ENCODE results near the gene IFNA8.

IFNA8 gene

DNA sequence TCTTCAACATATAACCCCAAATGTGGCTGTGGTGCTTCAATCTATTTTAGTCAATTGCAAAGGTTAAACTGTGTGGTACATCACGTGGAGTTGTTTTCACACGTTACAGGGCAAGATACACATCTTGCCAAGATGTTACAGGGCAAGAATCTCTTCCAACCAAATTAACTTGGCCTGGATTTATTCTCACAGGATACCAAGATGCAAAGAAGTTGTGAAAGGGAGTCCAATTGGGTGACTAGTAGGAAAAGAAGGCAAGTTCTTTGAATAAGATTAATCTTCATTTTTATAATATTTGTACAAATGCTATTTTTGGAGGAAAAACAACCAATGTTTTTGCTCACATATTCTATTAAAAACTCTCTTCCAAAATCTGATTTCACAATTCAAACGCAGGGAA lies 4.8 kb upstream of the IFNA8 start:
- ChIA-PET POLR2A (no interaction called here), CTCF (interaction anchor here (1.2 to 1.6 kb wide), 2 partner anchors 30 to 114 kb away, joined by 3 to 4 read pairs; no protein-coding TSS in a partner anchor)
- peaks cover 4 to 40% (median 17%) of the 10 kb centered on the region in 5 experiments for H3K27me3 ChIP-seq (replicated peaks in 2 of 5; ENCODE audit: control insufficient read depth in 4 of 5, insufficient read depth in 5 of 5, low read length in 4 of 5)
- no peaks in the 10 kb centered on the region for H3K9me3 ChIP-seq (ENCODE audit: control extremely low read depth in 1 of 5, control insufficient read depth in 4 of 5, insufficient read depth in 2 of 5, low read depth in 1 of 5, low read length in 4 of 5)
- no peaks in the 10 kb centered on the region for H3K36me3 ChIP-seq (ENCODE audit: control insufficient read depth in 4 of 4, insufficient read depth in 4 of 4, low read length in 3 of 4)
- DNase-seq = no peak
- no peak overlapping the region for H3K27ac ChIP-seq (ENCODE audit: insufficient read depth in 1 of 2, low read depth in 1 of 2, low read length in 2 of 2, poor library complexity in 1 of 2, severe bottlenecking in 2 of 2)
- H3K4me1 ChIP-seq (ENCODE audit: control extremely low read depth in 1 of 4, control insufficient read depth in 4 of 4, insufficient read depth in 4 of 4, low read length in 3 of 4) = peaks cover 0 to 13% (median 11%) of the 10 kb centered on the region in 4 experiments
- H3K4me3 ChIP-seq (ENCODE audit: control insufficient read depth in 1 of 7, extremely low read depth in 1 of 7, insufficient read depth in 4 of 7, low read depth in 2 of 7, low read length in 6 of 7) = no peak overlapping the region
- WGBS (ENCODE audit: insufficient coverage) = 83% methylated on average over 2 of the region's 3 CpGs

DNA sequence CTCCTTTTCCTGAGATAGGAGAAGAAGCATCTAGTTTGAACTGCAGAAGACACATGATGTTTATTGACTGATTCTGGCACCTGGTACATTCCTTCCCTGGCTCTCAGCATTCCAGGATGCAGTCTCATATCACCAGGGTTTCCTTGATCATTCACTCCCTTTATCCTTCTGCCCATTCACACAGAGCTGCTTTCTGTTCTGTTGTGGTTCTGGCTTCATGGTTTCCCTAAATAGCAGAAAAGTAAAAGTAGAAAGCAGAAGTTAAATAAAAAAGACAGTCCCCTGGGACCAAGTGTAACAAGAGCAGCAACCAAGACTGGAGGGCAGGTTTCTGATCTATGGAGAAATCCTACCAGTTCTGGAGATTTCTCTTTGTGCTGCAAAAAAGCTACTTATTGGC lies 3.2 kb downstream of the IFNA8 start:
- H3K36me3 ChIP-seq (ENCODE audit: control insufficient read depth in 4 of 4, insufficient read depth in 4 of 4, low read length in 3 of 4) = no peaks in the 10 kb centered on the region
- POLR2A ChIA-PET = no interaction called here
- H3K4me3 ChIP-seq (ENCODE audit: control insufficient read depth in 1 of 7, extremely low read depth in 1 of 7, insufficient read depth in 4 of 7, low read depth in 2 of 7, low read length in 6 of 7) = no peak overlapping the region

DNA sequence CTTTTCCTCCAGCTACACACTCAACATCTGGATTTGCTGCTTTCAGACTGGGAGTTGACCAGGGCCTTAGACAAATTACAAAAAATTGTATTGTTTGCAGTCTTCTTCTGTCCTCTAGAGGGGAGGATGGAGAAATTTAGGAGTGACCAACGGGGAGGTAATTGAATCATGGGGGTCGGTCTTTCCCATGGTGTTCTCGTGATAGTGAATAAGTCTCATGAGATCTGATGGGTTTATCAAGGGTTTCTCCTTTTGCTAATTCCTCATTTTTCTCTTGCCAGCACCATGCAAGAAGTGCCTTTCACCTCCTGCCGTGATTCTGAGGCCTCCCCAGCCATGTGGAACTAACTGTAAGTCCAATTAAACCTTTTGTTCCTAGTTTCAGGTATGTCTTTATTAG lies 4.2 kb downstream of the IFNA8 start:
- no peak for DNase-seq
- Histone ChIP-seq H3K4me3 (ENCODE audit: control insufficient read depth in 1 of 7, extremely low read depth in 1 of 7, insufficient read depth in 4 of 7, low read depth in 2 of 7, low read length in 6 of 7) (no peak overlapping the region), H3K27me3 (replicated peaks in 2 of 5; ENCODE audit: control insufficient read depth in 4 of 5, insufficient read depth in 5 of 5, low read length in 4 of 5) (no peaks in the 10 kb centered on the region), H3K9me3 (ENCODE audit: control extremely low read depth in 1 of 5, control insufficient read depth in 4 of 5, insufficient read depth in 2 of 5, low read depth in 1 of 5, low read length in 4 of 5) (no peaks in the 10 kb centered on the region), H3K4me1 (ENCODE audit: control extremely low read depth in 1 of 4, control insufficient read depth in 4 of 4, insufficient read depth in 4 of 4, low read length in 3 of 4) (peaks cover 0 to 21% (median 0%) of the 10 kb centered on the region in 4 experiments), H3K27ac (ENCODE audit: insufficient read depth in 1 of 2, low read depth in 1 of 2, low read length in 2 of 2, poor library complexity in 1 of 2, severe bottlenecking in 2 of 2) (no peak overlapping the region), H3K36me3 (ENCODE audit: control insufficient read depth in 4 of 4, insufficient read depth in 4 of 4, low read length in 3 of 4) (no peaks in the 10 kb centered on the region)
- CTCF ChIA-PET = interaction anchor here (1.1 to 2.3 kb wide), 2 partner anchors 20 to 86 kb away, joined by 3 to 7 read pairs; no protein-coding TSS in a partner anchor
- WGBS (ENCODE audit: insufficient coverage) = no CpG with 5 or more reads among the region's 4 CpGs
- POLR2A ChIA-PET = no interaction called here

More for the DNA sequence above, 3.2 kb downstream of the IFNA8 start:
- Histone ChIP-seq H3K27ac (ENCODE audit: insufficient read depth in 1 of 2, low read depth in 1 of 2, low read length in 2 of 2, poor library complexity in 1 of 2, severe bottlenecking in 2 of 2) (no peak overlapping the region), H3K4me1 (ENCODE audit: control extremely low read depth in 1 of 4, control insufficient read depth in 4 of 4, insufficient read depth in 4 of 4, low read length in 3 of 4) (peaks cover 0 to 21% (median 0%) of the 10 kb centered on the region in 4 experiments), H3K9me3 (ENCODE audit: control extremely low read depth in 1 of 5, control insufficient read depth in 4 of 5, insufficient read depth in 2 of 5, low read depth in 1 of 5, low read length in 4 of 5) (no peaks in the 10 kb centered on the region), H3K27me3 (replicated peaks in 2 of 5; ENCODE audit: control insufficient read depth in 4 of 5, insufficient read depth in 5 of 5, low read length in 4 of 5) (peaks cover 0 to under 1% (median 0%) of the 10 kb centered on the region in 5 experiments)
- DNase-seq = peak in 2 of 3 donors; percentile 26 to 47
- CTCF ChIA-PET = interaction anchor here (0.8 kb wide), 1 partner anchor 22 kb away, joined by 3 read pairs; no protein-coding TSS in a partner anchor

DNA sequence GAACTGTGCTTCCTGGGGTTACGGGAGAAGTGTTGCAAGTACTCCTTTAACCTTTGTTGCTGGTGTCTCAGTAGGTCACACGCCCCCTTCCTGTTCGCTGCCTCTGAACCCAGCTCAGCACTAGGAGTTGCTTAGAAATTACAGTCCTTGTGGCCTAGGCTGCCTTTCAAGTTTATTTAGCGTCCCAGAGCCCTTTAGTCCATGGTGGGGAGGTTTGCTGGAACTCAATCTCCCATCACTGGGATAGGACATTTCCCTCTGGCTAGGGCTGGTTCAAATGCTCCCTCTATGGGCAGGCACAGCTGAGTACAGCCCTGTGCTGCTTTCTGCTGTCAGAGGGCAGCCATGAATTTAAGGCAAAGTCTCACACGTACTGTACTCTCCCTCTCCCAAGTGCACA lies 4.7 kb downstream of the IFNA8 start:
- no peak overlapping the region for H3K4me3 ChIP-seq (ENCODE audit: control insufficient read depth in 1 of 7, extremely low read depth in 1 of 7, insufficient read depth in 4 of 7, low read depth in 2 of 7, low read length in 6 of 7)
- no peaks in the 10 kb centered on the region for H3K36me3 ChIP-seq (ENCODE audit: control insufficient read depth in 4 of 4, insufficient read depth in 4 of 4, low read length in 3 of 4)
- ChIA-PET POLR2A (no interaction called here), CTCF (interaction anchor here (1.1 to 2.3 kb wide), 2 partner anchors 20 to 87 kb away, joined by 3 to 7 read pairs; no protein-coding TSS in a partner anchor)
- H3K4me1 ChIP-seq (ENCODE audit: control extremely low read depth in 1 of 4, control insufficient read depth in 4 of 4, insufficient read depth in 4 of 4, low read length in 3 of 4) = peaks cover 0 to 21% (median 0%) of the 10 kb centered on the region in 4 experiments
- 78% methylated on average over 5 of the region's 5 CpGs for WGBS (ENCODE audit: insufficient coverage)
- no peaks in the 10 kb centered on the region for H3K9me3 ChIP-seq (ENCODE audit: control extremely low read depth in 1 of 5, control insufficient read depth in 4 of 5, insufficient read depth in 2 of 5, low read depth in 1 of 5, low read length in 4 of 5)
- no peak overlapping the region for H3K27ac ChIP-seq (ENCODE audit: insufficient read depth in 1 of 2, low read depth in 1 of 2, low read length in 2 of 2, poor library complexity in 1 of 2, severe bottlenecking in 2 of 2)
- no peak for DNase-seq
- no peaks in the 10 kb centered on the region for H3K27me3 ChIP-seq (replicated peaks in 2 of 5; ENCODE audit: control insufficient read depth in 4 of 5, insufficient read depth in 5 of 5, low read length in 4 of 5)

DNA sequence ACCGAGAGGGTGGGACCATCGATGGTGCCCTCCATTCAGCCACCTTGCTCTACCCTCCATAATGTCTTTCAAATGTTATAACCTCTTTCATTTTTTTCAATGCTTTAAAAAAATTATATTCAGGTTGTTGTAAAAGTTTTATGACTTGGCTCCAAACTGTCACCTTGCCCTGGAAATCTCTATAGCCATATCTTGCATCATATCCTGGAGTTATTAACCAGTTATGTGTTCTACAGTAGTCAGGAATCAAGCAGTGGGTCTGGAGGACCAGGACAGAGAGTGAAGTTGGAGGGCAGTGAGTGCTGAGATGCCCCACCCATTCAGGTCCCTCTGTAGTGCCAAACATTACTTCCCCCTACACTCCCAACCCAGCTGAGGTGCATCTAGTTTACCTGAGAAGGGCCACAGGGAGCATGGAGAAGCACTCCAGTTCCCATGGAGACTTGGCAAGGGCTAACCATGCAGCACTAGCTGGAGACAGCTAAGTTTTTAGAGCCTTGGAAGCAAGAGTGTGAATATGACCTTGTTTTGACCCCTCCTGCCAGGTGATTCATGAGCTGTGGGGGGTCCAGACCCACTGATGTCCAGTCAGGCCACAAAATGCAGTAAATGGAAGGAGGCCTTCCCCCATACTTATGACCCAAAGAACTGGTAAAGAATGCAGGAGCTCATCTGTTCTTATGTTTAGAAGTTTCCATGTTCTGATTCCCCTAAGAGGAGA lies 5.5 kb downstream of the IFNA8 start:
- no peaks in the 10 kb centered on the region for H3K27me3 ChIP-seq (replicated peaks in 2 of 5; ENCODE audit: control insufficient read depth in 4 of 5, insufficient read depth in 5 of 5, low read length in 4 of 5)
- no CpG with 5 or more reads among the region's 2 CpGs for WGBS (ENCODE audit: insufficient coverage)
- POLR2A ChIA-PET = no interaction called here
- CTCF ChIA-PET = interaction anchor here (0.9 to 2.3 kb wide), 4 partner anchors 9 to 179 kb away, joined by 3 to 7 read pairs (median 4); no protein-coding TSS in a partner anchor
- DNase-seq = no peak
- no peak overlapping the region for H3K4me3 ChIP-seq (ENCODE audit: control insufficient read depth in 1 of 7, extremely low read depth in 1 of 7, insufficient read depth in 4 of 7, low read depth in 2 of 7, low read length in 6 of 7)
- no peak overlapping the region for H3K27ac ChIP-seq (ENCODE audit: insufficient read depth in 1 of 2, low read depth in 1 of 2, low read length in 2 of 2, poor library complexity in 1 of 2, severe bottlenecking in 2 of 2)
- H3K9me3 ChIP-seq (ENCODE audit: control extremely low read depth in 1 of 5, control insufficient read depth in 4 of 5, insufficient read depth in 2 of 5, low read depth in 1 of 5, low read length in 4 of 5) = no peaks in the 10 kb centered on the region
- H3K4me1 ChIP-seq (ENCODE audit: control extremely low read depth in 1 of 4, control insufficient read depth in 4 of 4, insufficient read depth in 4 of 4, low read length in 3 of 4) = peaks cover 0 to 21% (median 0%) of the 10 kb centered on the region in 4 experiments
- H3K36me3 ChIP-seq (ENCODE audit: control insufficient read depth in 4 of 4, insufficient read depth in 4 of 4, low read length in 3 of 4) = no peaks in the 10 kb centered on the region

DNA sequence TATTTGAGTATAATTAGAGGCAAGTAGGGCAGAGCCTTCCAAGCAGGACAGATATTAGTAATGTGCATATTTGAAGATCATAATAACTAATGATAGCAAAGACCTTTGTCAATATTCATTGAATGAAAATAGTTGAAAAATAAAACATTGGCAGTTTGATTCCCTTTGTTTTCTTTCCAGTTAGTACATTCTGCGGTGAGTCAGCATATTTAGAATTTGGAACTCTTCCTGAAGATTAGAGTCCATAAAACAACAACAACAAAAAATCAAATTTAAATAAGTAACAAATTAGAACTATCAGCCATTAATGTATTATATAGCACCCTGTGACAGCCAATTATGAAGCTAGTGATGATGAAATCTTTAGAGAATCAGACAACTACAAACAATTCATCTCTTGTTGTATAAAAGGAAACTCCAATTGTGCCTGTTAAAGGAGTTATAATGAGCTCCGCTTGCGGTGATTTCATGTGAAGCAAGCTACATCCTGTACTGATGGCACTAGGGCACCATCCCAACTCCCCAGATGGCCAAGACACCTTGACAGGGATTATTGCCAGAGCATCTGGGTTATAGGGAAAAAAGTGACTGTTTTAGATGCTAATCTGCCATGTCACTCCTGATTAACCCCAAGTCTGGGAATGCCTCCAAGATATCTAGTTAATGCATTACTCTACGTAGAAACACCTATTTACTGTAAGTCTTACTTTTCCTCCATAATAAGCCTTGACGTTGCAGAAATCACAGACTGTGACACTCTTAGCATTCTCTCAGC lies 6.8 kb downstream of the IFNA8 start:
- H3K4me3 ChIP-seq (ENCODE audit: control insufficient read depth in 1 of 7, extremely low read depth in 1 of 7, insufficient read depth in 4 of 7, low read depth in 2 of 7, low read length in 6 of 7) = no peak overlapping the region
- peaks cover 0 to 21% (median 0%) of the 10 kb centered on the region in 4 experiments for H3K4me1 ChIP-seq (ENCODE audit: control extremely low read depth in 1 of 4, control insufficient read depth in 4 of 4, insufficient read depth in 4 of 4, low read length in 3 of 4)
- DNase-seq = no peak
- H3K9me3 ChIP-seq (ENCODE audit: control extremely low read depth in 1 of 5, control insufficient read depth in 4 of 5, insufficient read depth in 2 of 5, low read depth in 1 of 5, low read length in 4 of 5) = no peaks in the 10 kb centered on the region
- no peaks in the 10 kb centered on the region for H3K27me3 ChIP-seq (replicated peaks in 2 of 5; ENCODE audit: control insufficient read depth in 4 of 5, insufficient read depth in 5 of 5, low read length in 4 of 5)
- ChIA-PET CTCF (interaction anchor here (1.6 to 1.8 kb wide), 2 partner anchors 18 to 92 kb away, joined by 4 to 5 read pairs; no protein-coding TSS in a partner anchor), POLR2A (no interaction called here)
- no peak overlapping the region for H3K27ac ChIP-seq (ENCODE audit: insufficient read depth in 1 of 2, low read depth in 1 of 2, low read length in 2 of 2, poor library complexity in 1 of 2, severe bottlenecking in 2 of 2)
- H3K36me3 ChIP-seq (ENCODE audit: control insufficient read depth in 4 of 4, insufficient read depth in 4 of 4, low read length in 3 of 4) = no peaks in the 10 kb centered on the region
- 96% methylated on average over 4 of the region's 5 CpGs for WGBS (ENCODE audit: insufficient coverage)

All from common myeloid progenitor, CD34-positive (primary cell).